IMR-90 (cell line): Measurements from ENCODE around the gene ZNF692. TPM values are rescaled to one million over a fixed set of nuclear protein-coding genes. Genes with fewer than 3 reads are reported as not detected.
A peak's percentile ranks its signal among the peaks of the same experiment; 100 is the strongest.

ENCODE experiments used
- ATAC-seq: fragments of 200-7000 bp; cut with Tn5 transposase; 2 replicates; pipeline ENCODE4 v1.9.1; 2020; ENCODE audit warnings: low read depth, mild to moderate bottlenecking, moderate library complexity
- BruUV-seq: library from RNA; stranded (reverse); fragments of 400-500 nt; replicated peaks from 2 replicates; lab custom pipeline; 2021; lab: Mats Ljungman, UMichigan
- CTCF ChIA-PET: fragments of 300-600 bp; formaldehyde crosslinking; extraction: SDS; loops from one replicate; lab custom pipeline; 2021; ENCODE audit warnings: antibody characterized with exemption; lab: Yijun Ruan, JAX
- POLR2A ChIA-PET: fragments of 300-600 bp; sonication (Branson Sonifier 250); formaldehyde crosslinking; loops from one replicate; lab custom pipeline; 2022; ENCODE audit warnings: antibody characterized with exemption; ENCODE audit not compliant: unreplicated experiment; lab: Charles Lee
- DNase-seq: peaks from one replicate; pipeline ENCODE4 v3.0.0; 2013
- H2AFZ ChIP-seq: replicated peaks from 2 replicates; pipeline ENCODE3; 2013; ENCODE audit warnings: low read length, mild to moderate bottlenecking; ENCODE audit not compliant: poor library complexity
- H2AK5ac ChIP-seq: 2 replicates; pipeline ENCODE4 v1.6.1; 2013; ENCODE audit warnings: low read depth, low read length, inconsistent platforms
- H2AK9ac ChIP-seq: replicated peaks from 2 replicates; pipeline ENCODE3; 2013; ENCODE audit warnings: mild to moderate bottlenecking, low read depth, low read length, moderate library complexity; ENCODE audit not compliant: poor library complexity
- H2BK120ac ChIP-seq: 2 replicates; pipeline ENCODE4 v1.6.1; 2013; ENCODE audit warnings: low read depth, low read length, inconsistent platforms
- H2BK15ac ChIP-seq: 3 replicates; pipeline ENCODE4 v1.6.1; 2013; ENCODE audit warnings: low read depth, low read length, inconsistent platforms
- H2BK20ac ChIP-seq: 2 replicates; pipeline ENCODE4 v1.6.1; 2013; ENCODE audit warnings: low read depth, mild to moderate bottlenecking, inconsistent platforms, low read length, moderate library complexity
- H2BK5ac ChIP-seq: 2 replicates; pipeline ENCODE4 v1.6.1; 2013; ENCODE audit warnings: mild to moderate bottlenecking, low read depth, low read length, inconsistent platforms; ENCODE audit not compliant: poor library complexity, severe bottlenecking
- H3K14ac ChIP-seq: replicated peaks from 2 replicates; pipeline ENCODE4 v1.6.1; 2013; ENCODE audit warnings: low read depth, low read length, inconsistent platforms
- H3K18ac ChIP-seq: 2 replicates; pipeline ENCODE4 v1.6.1; 2013; ENCODE audit warnings: low read depth, low read length, control low read depth
- H3K23ac ChIP-seq: 2 replicates; pipeline ENCODE4 v1.6.1; 2013; ENCODE audit warnings: low read depth, low read length, inconsistent platforms
- H3K27ac ChIP-seq: 2 replicates; pipeline ENCODE4 v1.5.1; 2013; ENCODE audit warnings: mild to moderate bottlenecking, control low read depth, low read length; ENCODE audit not compliant: insufficient read depth
- H3K27me3 ChIP-seq: 2 replicates; pipeline ENCODE4 v1.6.1; 2013; ENCODE audit warnings: low read length; ENCODE audit not compliant: control insufficient read depth, insufficient read depth
- H3K36me3 ChIP-seq: 2 replicates; pipeline ENCODE4 v1.6.1; 2013; ENCODE audit warnings: low read length, mixed read lengths; ENCODE audit not compliant: control insufficient read depth, insufficient read depth
- H3K4ac ChIP-seq: 2 replicates; pipeline ENCODE4 v1.6.1; 2013; ENCODE audit warnings: low read depth, low read length, inconsistent platforms
- H3K4me1 ChIP-seq: 2 replicates; pipeline ENCODE4 v1.6.1; 2013; ENCODE audit warnings: low read length, mixed read lengths; ENCODE audit not compliant: control insufficient read depth, insufficient read depth
- H3K4me2 ChIP-seq: 2 replicates; pipeline ENCODE4 v1.6.1; 2013; ENCODE audit warnings: low read depth, mild to moderate bottlenecking, control low read depth, low read length, moderate library complexity
- H3K4me3 ChIP-seq: 2 replicates; pipeline ENCODE4 v1.5.1; 2013; ENCODE audit warnings: low read depth, mild to moderate bottlenecking, control low read depth, low read length, moderate library complexity; ENCODE audit not compliant: insufficient read depth
- H3K56ac ChIP-seq: 2 replicates; pipeline ENCODE4 v1.6.1; 2013; ENCODE audit warnings: low read length, inconsistent platforms; ENCODE audit not compliant: insufficient read depth; ENCODE audit errors: extremely low read depth
- H3K79me1 ChIP-seq, 2 experiments: 2 replicates each; pipeline ENCODE4 v1.6.1; 2013; ENCODE audit warnings: low read length in 2 of 2, inconsistent platforms in 1 of 2, low read depth in 1 of 2
- H3K9ac ChIP-seq: 2 replicates; pipeline ENCODE4 v1.6.1; 2013; ENCODE audit warnings: low read depth, low read length, control low read depth
- H3K9me1 ChIP-seq: 2 replicates; pipeline ENCODE4 v1.6.1; 2013; ENCODE audit warnings: low read length, inconsistent platforms; ENCODE audit not compliant: insufficient read depth
- H3K9me3 ChIP-seq: 2 replicates; pipeline ENCODE4 v1.6.1; 2013; ENCODE audit warnings: low read length; ENCODE audit not compliant: control insufficient read depth, insufficient read depth
- H4K20me1 ChIP-seq: 2 replicates; pipeline ENCODE4 v1.6.1; 2013; ENCODE audit warnings: low read length, inconsistent platforms; ENCODE audit not compliant: insufficient read depth
- H4K5ac ChIP-seq: 2 replicates; pipeline ENCODE4 v1.6.1; 2013; ENCODE audit warnings: mild to moderate bottlenecking, low read depth, low read length, control low read depth
- H4K8ac ChIP-seq, 2 experiments: 2 replicates each; pipeline ENCODE4 v1.6.1; 2013; ENCODE audit warnings: low read depth in 2 of 2, low read length in 2 of 2, control low read depth in 1 of 2, inconsistent platforms in 1 of 2
- H4K91ac ChIP-seq: 2 replicates; pipeline ENCODE4 v1.6.1; 2013; ENCODE audit warnings: low read depth, low read length, inconsistent platforms; ENCODE audit not compliant: insufficient read depth
- BHLHE40 ChIP-seq: fragments of 150-350 bp; IDR thresholded peaks from 2 replicates; pipeline ENCODE4 v1.6.1; 2016; ENCODE audit warnings: mild to moderate bottlenecking, low read depth, low read length
- CEBPB ChIP-seq: IDR thresholded peaks from 2 replicates; pipeline ENCODE4 v1.6.1; 2012; ENCODE audit warnings: low read depth, low read length, improper control_type of control experiment
- MAZ ChIP-seq: IDR thresholded peaks from 2 replicates; pipeline ENCODE4 v1.6.1; 2012; ENCODE audit warnings: low read depth, mild to moderate bottlenecking, low read length, improper control_type of control experiment, moderate library complexity, borderline replicate concordance
- RCOR1 ChIP-seq: IDR thresholded peaks from 2 replicates; pipeline ENCODE4 v1.6.1; 2012; ENCODE audit warnings: mild to moderate bottlenecking, low read length, improper control_type of control experiment; ENCODE audit not compliant: insufficient replicate concordance
- RFX5 ChIP-seq: IDR thresholded peaks from 2 replicates; pipeline ENCODE4 v1.8.0; 2012; ENCODE audit warnings: low read depth, mild to moderate bottlenecking, low read length, moderate library complexity
- SMC3 ChIP-seq: fragments of 150-350 bp; IDR thresholded peaks from 2 replicates; pipeline ENCODE4 v1.6.1; 2016; ENCODE audit warnings: low read depth, mild to moderate bottlenecking, antibody characterized with exemption, low read length, moderate library complexity
- WGBS, 2 experiments: methylation state at CpG; one replicate each; pipeline versions ENCODE4 v1.1.5 to v1.1.7; 2013; ENCODE audit warnings: missing lambda C conversion rate in 2 of 2; ENCODE audit not compliant: insufficient read length in 1 of 2; ENCODE audit errors: extremely low coverage in 2 of 2; 5-methylcytosine and 5-hydroxymethylcytosine counted together
- dilution Hi-C: fragments of 300-500 bp; cut with HindIII; formaldehyde crosslinking; loops from one replicate; pipeline ENCODE4 v1.14.3; 2018; ENCODE audit warnings: low sequenced_read_pairs; ENCODE audit not compliant: unreplicated experiment
- in situ Hi-C: fragments of 300-500 bp; cut with MboI; formaldehyde crosslinking; loops from 3 replicates; pipeline ENCODE4 v1.14.3; 2019; ENCODE audit warnings: low sequenced_read_pairs, inconsistent platforms, mixed read lengths
- intact Hi-C: fragments of 100-400 bp; cut with micrococcal nuclease; formaldehyde crosslinking; loops from 2 replicates; pipeline ENCODE4 v1.10.0; 2022
- polyA plus RNA-seq, 3 experiments: library from polyadenylated mRNA; depleted of rRNA; stranded (reverse); fragments of >200 nt; gene quantifications; 2 replicates each; pipeline ENCODE4 v1.2.3, GENCODE V29; 2012; ENCODE audit warnings: low replicate concordance in 1 of 3
- total RNA-seq: library from RNA; depleted of rRNA; stranded (reverse); fragments of >200 nt; gene quantifications from 2 replicates; pipeline ENCODE4 v1.2.3, GENCODE V29; 2012
- TF ChIP-seq, protein P1 (sequence below): fragments of 150-350 bp; IDR thresholded peaks from 2 replicates; pipeline ENCODE4 v1.6.1; 2017; ENCODE audit warnings: mild to moderate bottlenecking, antibody characterized with exemption, low read length, low read depth
- TF ChIP-seq, protein P2 (sequence below): conservative IDR thresholded peaks from 2 replicates; pipeline ENCODE4 v1.5.1; 2012; ENCODE audit warnings: mild to moderate bottlenecking, low read depth, low read length, improper control_type of control experiment

ZNF692 gene
- total and polyA plus RNA-seq, 2 of the 4 experiments (the other 2 are of a cell fraction): 7.3 to 50.4 TPM

DNA sequence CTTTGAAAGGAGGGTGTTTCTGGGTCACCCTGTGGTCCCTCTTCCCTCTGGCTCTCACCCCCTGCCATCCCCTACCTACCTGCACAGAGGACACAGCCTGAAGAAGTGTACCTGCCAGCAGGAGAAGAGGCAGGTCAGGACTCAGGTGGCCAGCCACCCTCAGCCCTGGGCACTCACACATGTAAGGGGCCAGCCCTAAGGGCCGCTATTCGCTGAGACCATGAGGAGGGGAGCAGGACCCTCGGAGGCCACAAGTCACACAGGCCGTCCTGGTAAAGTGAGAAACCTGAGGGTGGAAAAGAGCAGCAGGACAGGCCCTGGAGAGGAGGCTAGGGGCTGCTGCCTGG, 1.2 kb downstream of the ZNF692 start:
- Histone ChIP-seq H2BK20ac (no peak overlapping the region), H3K9me1 (peaks cover 20% of the 10 kb centered on the region; the same call in 1 of the 2 replicates)

More for the DNA sequence above, 1.2 kb downstream of the ZNF692 start:
- Histone ChIP-seq H3K23ac (peak overlapping the region; percentile 70), H3K18ac (peak overlapping the region; percentile 12), H2AK9ac (peak overlapping the region; percentile 99), H3K14ac (peak overlapping the region; percentile 93; the same call in 1 of the 2 replicates), H2BK15ac (no peak overlapping the region), H3K4me2 (peak overlapping the region; percentile 99), H2AK5ac (peak overlapping the region; percentile 95), H3K4me3 (peak overlapping the region; percentile 66), H4K91ac (peak overlapping the region; percentile 85), H3K9me3 (no peaks in the 10 kb centered on the region), H3K4me1 (peaks cover 13% of the 10 kb centered on the region), H3K27ac (peak overlapping the region; percentile 48; the same call in 1 of the 2 replicates), H4K5ac (peak overlapping the region; percentile 79), H2BK120ac (peak overlapping the region; percentile 54; the same call in 1 of the 2 replicates), H4K8ac (peak overlapping the region; percentile 94 to 96), H3K56ac (no peak overlapping the region), H2AFZ (peak overlapping the region; percentile 96), H3K79me1 (peaks cover 13 to 31% of the 10 kb centered on the region in 2 experiments), H3K4ac (peak overlapping the region; percentile 94), H3K36me3 (peaks cover 18% of the 10 kb centered on the region; the same call in 1 of the 2 replicates), H2BK5ac (peak overlapping the region; percentile 32), H4K20me1 (no peaks in the 10 kb centered on the region), H3K9ac (peak overlapping the region; percentile 76), H3K27me3 (no peaks in the 10 kb centered on the region)
- in situ Hi-C loops: no loop called here
- POLR2A ChIA-PET: no interaction called here
- no TSS peak for BruUV-seq
- dilution Hi-C loops: no loop called here
- WGBS, 2 experiments: no CpG with 5 or more reads among the region's 4 CpGs
- TF ChIP-seq, protein P1, sequence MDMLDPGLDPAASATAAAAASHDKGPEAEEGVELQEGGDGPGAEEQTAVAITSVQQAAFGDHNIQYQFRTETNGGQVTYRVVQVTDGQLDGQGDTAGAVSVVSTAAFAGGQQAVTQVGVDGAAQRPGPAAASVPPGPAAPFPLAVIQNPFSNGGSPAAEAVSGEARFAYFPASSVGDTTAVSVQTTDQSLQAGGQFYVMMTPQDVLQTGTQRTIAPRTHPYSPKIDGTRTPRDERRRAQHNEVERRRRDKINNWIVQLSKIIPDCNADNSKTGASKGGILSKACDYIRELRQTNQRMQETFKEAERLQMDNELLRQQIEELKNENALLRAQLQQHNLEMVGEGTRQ: no peak
- TF ChIP-seq, protein P2, sequence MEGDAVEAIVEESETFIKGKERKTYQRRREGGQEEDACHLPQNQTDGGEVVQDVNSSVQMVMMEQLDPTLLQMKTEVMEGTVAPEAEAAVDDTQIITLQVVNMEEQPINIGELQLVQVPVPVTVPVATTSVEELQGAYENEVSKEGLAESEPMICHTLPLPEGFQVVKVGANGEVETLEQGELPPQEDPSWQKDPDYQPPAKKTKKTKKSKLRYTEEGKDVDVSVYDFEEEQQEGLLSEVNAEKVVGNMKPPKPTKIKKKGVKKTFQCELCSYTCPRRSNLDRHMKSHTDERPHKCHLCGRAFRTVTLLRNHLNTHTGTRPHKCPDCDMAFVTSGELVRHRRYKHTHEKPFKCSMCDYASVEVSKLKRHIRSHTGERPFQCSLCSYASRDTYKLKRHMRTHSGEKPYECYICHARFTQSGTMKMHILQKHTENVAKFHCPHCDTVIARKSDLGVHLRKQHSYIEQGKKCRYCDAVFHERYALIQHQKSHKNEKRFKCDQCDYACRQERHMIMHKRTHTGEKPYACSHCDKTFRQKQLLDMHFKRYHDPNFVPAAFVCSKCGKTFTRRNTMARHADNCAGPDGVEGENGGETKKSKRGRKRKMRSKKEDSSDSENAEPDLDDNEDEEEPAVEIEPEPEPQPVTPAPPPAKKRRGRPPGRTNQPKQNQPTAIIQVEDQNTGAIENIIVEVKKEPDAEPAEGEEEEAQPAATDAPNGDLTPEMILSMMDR: no peak
- TF ChIP-seq SMC3: no peak
- TF ChIP-seq BHLHE40: no peak
- TF ChIP-seq RCOR1: no peak
- no peak for TF ChIP-seq CEBPB
- TF ChIP-seq RFX5: no peak
- TF ChIP-seq MAZ: no peak
- CTCF ChIA-PET: interaction anchor here (0.6 to 1.1 kb wide), 3 partner anchors 16 to 21 kb away, joined by 3 to 4 read pairs (median 3); no protein-coding TSS in a partner anchor
- ATAC-seq (no peak), DNase-seq (no peak)
- intact Hi-C loops: loop anchor here (1.0 kb wide), 1 partner anchor 16 kb away; no protein-coding TSS in a partner anchor
